ENCODE measurements around the gene TMED4. TPM values are rescaled to one million over a fixed set of nuclear protein-coding genes. Genes with fewer than 3 reads are reported as not detected.

The TMED4 gene
- polyA plus RNA-seq, 1 donor from 2014 or later: 158 TPM

DNA sequence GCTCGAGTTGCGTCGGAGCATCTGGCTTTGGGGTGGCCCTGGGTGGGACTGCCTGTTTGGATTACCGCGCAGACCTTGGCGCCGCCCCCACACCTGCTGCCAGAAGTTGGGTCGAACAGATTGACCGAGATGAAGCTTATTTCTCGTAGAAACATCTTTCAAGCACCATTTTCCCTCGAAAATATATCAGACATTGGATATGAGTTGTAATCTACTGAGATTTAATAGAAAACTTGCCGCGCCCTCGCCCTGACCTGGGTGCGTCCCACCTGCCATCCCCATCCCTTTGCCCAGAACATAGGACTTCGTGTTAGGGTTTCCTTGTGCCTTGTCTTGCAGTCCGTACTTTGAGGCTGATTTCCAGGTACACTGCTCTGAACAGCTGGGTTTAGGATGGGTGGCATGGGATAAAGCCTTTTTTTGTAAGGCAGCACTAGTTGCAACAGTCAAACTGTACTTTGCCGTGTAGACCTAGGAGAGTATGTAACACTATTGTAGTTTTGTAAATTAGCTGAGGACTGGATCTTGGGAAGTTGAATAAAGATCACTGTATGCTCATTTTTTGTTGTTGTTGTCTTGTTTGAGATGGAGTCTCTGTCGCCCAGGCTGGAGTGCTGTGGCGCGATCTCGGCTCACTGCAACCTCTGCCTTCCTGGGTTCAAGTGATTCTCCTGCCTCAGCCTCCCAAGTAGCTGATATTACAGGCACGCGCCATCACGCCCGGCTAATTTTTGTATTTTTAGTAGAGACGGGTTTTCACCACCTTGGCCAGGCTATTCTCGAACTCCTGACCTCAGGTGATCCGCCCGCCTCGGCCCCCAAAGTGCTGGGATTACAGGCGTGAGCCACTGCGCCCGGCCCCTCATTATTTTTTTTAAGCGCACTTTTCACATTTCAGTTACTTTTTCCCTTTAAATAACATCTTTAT, 25.4 kb upstream of the TMED4 start:
- H3K79me2 ChIP-seq (replicated peaks; ENCODE audit: insufficient read depth, low read length): peaks cover 41% of the 10 kb centered on the region

DNA sequence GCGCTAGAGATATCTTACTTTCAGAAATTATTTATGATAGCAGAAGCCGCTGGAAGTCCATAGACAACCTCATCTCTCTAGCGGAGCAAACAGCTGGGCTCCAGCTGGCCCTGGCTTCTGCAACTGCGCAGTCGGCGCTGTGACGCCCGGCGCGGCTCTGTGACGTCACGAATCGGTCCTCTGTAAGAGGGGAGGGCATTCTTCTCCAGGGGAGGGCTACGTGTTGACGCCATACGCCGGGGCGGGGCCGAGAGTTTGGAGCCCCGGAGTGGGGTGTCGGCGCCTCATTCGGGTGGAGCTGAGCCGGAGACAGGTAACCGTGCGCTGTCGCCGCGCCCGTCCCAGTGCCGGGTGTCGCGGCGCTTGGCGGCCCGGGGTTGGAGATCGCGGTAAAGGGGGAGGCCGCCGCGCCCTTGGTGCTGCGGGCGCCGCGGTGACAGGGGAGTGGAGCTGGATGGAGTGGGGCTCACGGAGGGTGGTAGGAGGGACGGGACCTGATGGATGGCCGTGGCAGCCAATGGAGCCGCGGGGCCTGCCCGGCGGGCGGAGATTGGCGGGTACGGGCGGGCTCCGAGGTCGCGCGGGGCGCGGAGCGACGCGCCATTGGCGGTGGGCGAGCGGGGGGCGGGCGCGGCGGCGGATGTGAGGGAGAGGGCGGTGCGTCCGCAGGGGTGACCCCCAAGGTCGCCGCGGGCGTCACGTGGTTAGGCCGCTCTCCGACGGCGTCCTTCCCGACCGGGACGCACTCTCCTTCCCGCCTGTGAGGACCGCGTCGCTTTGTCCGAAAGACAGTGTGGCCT, 24.5 kb upstream of the TMED4 start, which contains the start of gene OGDH:
OGDH (plus strand) TSS at position 287 of the 800 bp plus-strand sequence. CDS start 17,717 bp downstream, outside the sequence.
- TF ChIP-seq EZH2 (IDR thresholded peaks at IDR 0.05; ENCODE audit: borderline replicate concordance, insufficient read depth, low read length, poor library complexity, severe bottlenecking): no peak
- TF ChIP-seq, protein P1, sequence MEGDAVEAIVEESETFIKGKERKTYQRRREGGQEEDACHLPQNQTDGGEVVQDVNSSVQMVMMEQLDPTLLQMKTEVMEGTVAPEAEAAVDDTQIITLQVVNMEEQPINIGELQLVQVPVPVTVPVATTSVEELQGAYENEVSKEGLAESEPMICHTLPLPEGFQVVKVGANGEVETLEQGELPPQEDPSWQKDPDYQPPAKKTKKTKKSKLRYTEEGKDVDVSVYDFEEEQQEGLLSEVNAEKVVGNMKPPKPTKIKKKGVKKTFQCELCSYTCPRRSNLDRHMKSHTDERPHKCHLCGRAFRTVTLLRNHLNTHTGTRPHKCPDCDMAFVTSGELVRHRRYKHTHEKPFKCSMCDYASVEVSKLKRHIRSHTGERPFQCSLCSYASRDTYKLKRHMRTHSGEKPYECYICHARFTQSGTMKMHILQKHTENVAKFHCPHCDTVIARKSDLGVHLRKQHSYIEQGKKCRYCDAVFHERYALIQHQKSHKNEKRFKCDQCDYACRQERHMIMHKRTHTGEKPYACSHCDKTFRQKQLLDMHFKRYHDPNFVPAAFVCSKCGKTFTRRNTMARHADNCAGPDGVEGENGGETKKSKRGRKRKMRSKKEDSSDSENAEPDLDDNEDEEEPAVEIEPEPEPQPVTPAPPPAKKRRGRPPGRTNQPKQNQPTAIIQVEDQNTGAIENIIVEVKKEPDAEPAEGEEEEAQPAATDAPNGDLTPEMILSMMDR (IDR thresholded peaks at IDR 0.05; ENCODE audit: poor library complexity, severe bottlenecking): no peak
- no peak for TF ChIP-seq TAF1 (IDR thresholded peaks at IDR 0.05; ENCODE audit: low read depth)
- TF ChIP-seq EP300 (conservative IDR thresholded peaks at IDR 0.05; ENCODE audit: poor library complexity, severe bottlenecking): peak; percentile 85
- no peak for TF ChIP-seq RAD21 (conservative IDR thresholded peaks at IDR 0.05)
- peak; percentile 79 for TF ChIP-seq MXI1 (conservative IDR thresholded peaks at IDR 0.05; ENCODE audit: poor library complexity, severe bottlenecking)
- peak; percentile 38 for TF ChIP-seq SMC3 (conservative IDR thresholded peaks at IDR 0.05; ENCODE audit: poor library complexity)
- TF ChIP-seq, protein P2, sequence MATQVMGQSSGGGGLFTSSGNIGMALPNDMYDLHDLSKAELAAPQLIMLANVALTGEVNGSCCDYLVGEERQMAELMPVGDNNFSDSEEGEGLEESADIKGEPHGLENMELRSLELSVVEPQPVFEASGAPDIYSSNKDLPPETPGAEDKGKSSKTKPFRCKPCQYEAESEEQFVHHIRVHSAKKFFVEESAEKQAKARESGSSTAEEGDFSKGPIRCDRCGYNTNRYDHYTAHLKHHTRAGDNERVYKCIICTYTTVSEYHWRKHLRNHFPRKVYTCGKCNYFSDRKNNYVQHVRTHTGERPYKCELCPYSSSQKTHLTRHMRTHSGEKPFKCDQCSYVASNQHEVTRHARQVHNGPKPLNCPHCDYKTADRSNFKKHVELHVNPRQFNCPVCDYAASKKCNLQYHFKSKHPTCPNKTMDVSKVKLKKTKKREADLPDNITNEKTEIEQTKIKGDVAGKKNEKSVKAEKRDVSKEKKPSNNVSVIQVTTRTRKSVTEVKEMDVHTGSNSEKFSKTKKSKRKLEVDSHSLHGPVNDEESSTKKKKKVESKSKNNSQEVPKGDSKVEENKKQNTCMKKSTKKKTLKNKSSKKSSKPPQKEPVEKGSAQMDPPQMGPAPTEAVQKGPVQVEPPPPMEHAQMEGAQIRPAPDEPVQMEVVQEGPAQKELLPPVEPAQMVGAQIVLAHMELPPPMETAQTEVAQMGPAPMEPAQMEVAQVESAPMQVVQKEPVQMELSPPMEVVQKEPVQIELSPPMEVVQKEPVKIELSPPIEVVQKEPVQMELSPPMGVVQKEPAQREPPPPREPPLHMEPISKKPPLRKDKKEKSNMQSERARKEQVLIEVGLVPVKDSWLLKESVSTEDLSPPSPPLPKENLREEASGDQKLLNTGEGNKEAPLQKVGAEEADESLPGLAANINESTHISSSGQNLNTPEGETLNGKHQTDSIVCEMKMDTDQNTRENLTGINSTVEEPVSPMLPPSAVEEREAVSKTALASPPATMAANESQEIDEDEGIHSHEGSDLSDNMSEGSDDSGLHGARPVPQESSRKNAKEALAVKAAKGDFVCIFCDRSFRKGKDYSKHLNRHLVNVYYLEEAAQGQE (IDR thresholded peaks at IDR 0.05; ENCODE audit: borderline replicate concordance): peak; percentile 91
- peak; percentile 92 for TF ChIP-seq POLR2AphosphoS5 (IDR thresholded peaks at IDR 0.05)
- Histone ChIP-seq H2AFZ (ENCODE audit: low read depth, low read length) (peak within 1 kb of the TSS; percentile 90), H3K27ac (ENCODE audit: low read length) (peak within 1 kb of the TSS; percentile 97), H3K79me2 (replicated peaks; ENCODE audit: insufficient read depth, low read length) (peaks cover 34% of the 10 kb centered on the region), H3K4me3 (ENCODE audit: low read length) (peak within 1 kb of the TSS; percentile 90), H3K9ac (ENCODE audit: low read length) (peak within 1 kb of the TSS; percentile 94), H3F3A (ENCODE audit: insufficient read depth, low read length, poor library complexity, severe bottlenecking) (no peaks in the 10 kb centered on the region), H3K36me3 (ENCODE audit: insufficient read depth, low read length) (no peaks in the 10 kb centered on the region), H3K9me2 (ENCODE audit: insufficient read depth, low read length) (no peaks in the 10 kb centered on the region), H3K27me3 (ENCODE audit: insufficient read depth, low read depth, low read length) (no peaks in the 10 kb centered on the region), H3K4me2 (ENCODE audit: low read length) (peak within 1 kb of the TSS; percentile 99), H3K9me3 (ENCODE audit: low read length) (no peaks in the 10 kb centered on the region), H4K20me1 (ENCODE audit: insufficient read depth) (no peaks in the 10 kb centered on the region)

More for the DNA sequence above, 25.4 kb upstream of the TMED4 start:
- Histone ChIP-seq H3K27ac (ENCODE audit: low read length) (peak overlapping the region; percentile 97), H3K4me3 (ENCODE audit: low read length) (peak overlapping the region; percentile 90), H3K9me3 (ENCODE audit: low read length) (no peaks in the 10 kb centered on the region), H3K9ac (ENCODE audit: low read length) (peak overlapping the region; percentile 94), H3K36me3 (ENCODE audit: insufficient read depth, low read length) (no peaks in the 10 kb centered on the region), H3K4me2 (ENCODE audit: low read length) (peak overlapping the region; percentile 99), H3K9me2 (ENCODE audit: insufficient read depth, low read length) (no peaks in the 10 kb centered on the region), H4K20me1 (ENCODE audit: insufficient read depth) (no peaks in the 10 kb centered on the region), H3K27me3 (ENCODE audit: insufficient read depth, low read depth, low read length) (no peaks in the 10 kb centered on the region), H2AFZ (ENCODE audit: low read depth, low read length) (peak overlapping the region; percentile 80), H3F3A (ENCODE audit: insufficient read depth, low read length, poor library complexity, severe bottlenecking) (no peaks in the 10 kb centered on the region)
- TF ChIP-seq POLR2AphosphoS5 (IDR thresholded peaks at IDR 0.05) (no peak), MXI1 (conservative IDR thresholded peaks at IDR 0.05; ENCODE audit: poor library complexity, severe bottlenecking) (peak; percentile 9)
